Brain microvascular endothelial cell (primary cell): ENCODE results near the gene SLC26A1.

Experiments used
- DNase-seq: peaks from one replicate; pipeline ENCODE4 v3.0.0-alpha.2; 2020
- H3K27ac ChIP-seq: fragments of 250-450 bp; sonication (Bioruptor Pico); 2 replicates; pipeline ENCODE4 v1.5.1; 2020; ENCODE audit warnings: mild to moderate bottlenecking, moderate library complexity
- H3K27me3 ChIP-seq: fragments of 250-450 bp; sonication (Bioruptor Pico); replicated peaks from 2 replicates; pipeline ENCODE4 v1.5.1; 2020; ENCODE audit warnings: mild to moderate bottlenecking
- H3K36me3 ChIP-seq: fragments of 250-450 bp; sonication (Bioruptor Pico); replicated peaks from 2 replicates; pipeline ENCODE4 v1.5.1; 2020; ENCODE audit warnings: mild to moderate bottlenecking
- H3K4me3 ChIP-seq: 2 replicates; pipeline ENCODE4 v1.5.1; 2011; ENCODE audit warnings: low read depth, mild to moderate bottlenecking, control low read depth, low read length, moderate library complexity
- CTCF ChIP-seq: IDR thresholded peaks from 2 replicates; pipeline ENCODE4 v1.5.1; 2011; ENCODE audit warnings: low read depth, mild to moderate bottlenecking, moderate library complexity, low read length, control low read depth, inconsistent platforms; ENCODE audit errors: missing control alignments
- in situ Hi-C: cut with HindIII; loops from 2 replicates; pipeline ENCODE4 v1.10.0; 2017; ENCODE audit warnings: low sequenced_read_pairs, low pct_ligation_motif_present

The SLC26A1 gene

GRCh38 chr4:996030-996996 lies 3.1 kb upstream of the SLC26A1 start:
- DNase-seq: no peak
- no peak overlapping the region for H3K4me3 ChIP-seq
- no peak overlapping the region for H3K27ac ChIP-seq
- H3K27me3 ChIP-seq: peaks cover 37% of the 10 kb centered on the region
- TF ChIP-seq CTCF: no peak
- no peaks in the 10 kb centered on the region for H3K36me3 ChIP-seq
- in situ Hi-C loops: no loop called here

- no peak for DNase-seq
- in situ Hi-C loops: no loop called here
- no peak overlapping the region for H3K27ac ChIP-seq
- no peak for TF ChIP-seq CTCF
- no peak overlapping the region for H3K4me3 ChIP-seq
- peaks cover 31% of the 10 kb centered on the region for H3K27me3 ChIP-seq
- peaks cover under 1% of the 10 kb centered on the region for H3K36me3 ChIP-seq
Observed at GRCh38 chr4:995311-996026, 2.3 kb upstream of the SLC26A1 start.

GRCh38 chr4:992297-993110 lies 700 bp downstream of the SLC26A1 start:
- Histone ChIP-seq H3K4me3 (no peak overlapping the region), H3K27ac (no peak overlapping the region), H3K27me3 (peaks cover 19% of the 10 kb centered on the region), H3K36me3 (peaks cover 4% of the 10 kb centered on the region)
- in situ Hi-C loops: no loop called here
- no peak for DNase-seq
- no peak for TF ChIP-seq CTCF

- TF ChIP-seq CTCF: no peak
- Histone ChIP-seq H3K36me3 (peaks cover 4% of the 10 kb centered on the region), H3K4me3 (no peak overlapping the region), H3K27ac (no peak overlapping the region), H3K27me3 (peaks cover 12% of the 10 kb centered on the region)
- no peak for DNase-seq
- in situ Hi-C loops: no loop called here
Observed at GRCh38 chr4:991451-992296, 1.5 kb downstream of the SLC26A1 start.
